ENCODE data around the gene FBRSL1. TPM values are rescaled to one million over a fixed set of nuclear protein-coding genes. Genes with fewer than 3 reads are reported as not detected.

The FBRSL1 gene
- total RNA-seq, 1 donor from 2014 or later, result 60.4 TPM

DNA sequence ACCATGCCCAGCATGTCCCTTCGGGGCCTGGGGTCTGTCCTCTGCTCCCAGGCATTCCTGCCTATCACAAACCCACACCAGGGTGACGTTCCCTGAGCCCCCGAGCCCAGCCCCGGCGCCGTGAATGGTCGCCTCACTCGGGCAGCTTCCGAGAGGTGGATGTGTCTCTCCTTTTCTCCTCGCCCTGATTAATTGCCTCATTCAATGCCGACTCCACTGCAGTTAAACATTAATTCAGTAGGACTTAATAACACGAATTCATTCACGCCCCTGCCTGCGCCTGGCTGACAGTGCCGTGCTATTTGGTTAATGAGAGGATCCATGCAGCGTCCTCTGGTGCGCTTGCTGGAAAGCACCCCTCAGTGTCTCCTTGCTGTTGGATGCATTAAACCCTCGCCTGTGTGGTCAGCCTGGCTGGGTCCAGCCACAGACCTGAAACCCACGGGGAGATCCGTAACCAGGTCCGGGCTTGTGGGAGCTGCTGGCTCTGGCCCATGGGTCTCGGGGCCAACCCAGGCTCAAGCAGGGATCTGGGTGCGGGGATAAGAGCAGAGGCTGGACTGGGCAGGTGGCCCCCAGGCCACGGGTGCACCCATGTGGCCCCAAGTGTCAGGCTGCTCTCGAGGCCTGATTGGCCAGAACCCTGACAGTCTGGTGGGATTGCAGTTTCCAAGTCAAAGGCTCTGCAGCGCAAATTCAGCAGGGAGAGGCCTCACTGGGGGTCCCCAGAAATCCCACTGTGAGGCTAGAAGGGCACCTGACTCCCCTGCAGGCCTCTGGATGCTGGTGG lies 55.4 kb downstream of the FBRSL1 start:
- no peak for DNase-seq (ENCODE audit: low spot score)
- intact Hi-C loops (cut with DNase I), result no loop called here

DNA sequence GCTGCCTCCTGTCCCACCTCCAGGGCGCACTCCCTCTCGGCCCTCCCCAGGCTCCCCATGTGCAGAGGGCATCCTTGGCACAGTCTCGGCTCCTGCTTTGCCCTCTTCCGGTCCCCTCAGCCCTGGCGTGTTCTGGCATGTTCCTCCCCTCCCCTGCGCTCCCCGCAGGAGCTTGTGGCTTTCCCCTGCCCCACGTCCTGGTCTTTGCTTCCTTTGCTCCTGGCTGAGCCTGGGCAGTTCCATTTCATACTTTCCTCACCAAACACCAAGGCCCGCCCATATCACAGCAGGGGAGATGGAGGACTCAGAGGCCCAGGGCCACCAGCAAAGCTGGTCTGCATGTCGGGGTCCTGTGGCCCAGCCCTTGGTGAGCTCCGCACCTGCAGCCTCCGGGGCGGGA lies 56.0 kb downstream of the FBRSL1 start:
- DNase-seq (ENCODE audit: low spot score), result no peak
- intact Hi-C loops (cut with DNase I), result no loop called here

DNA sequence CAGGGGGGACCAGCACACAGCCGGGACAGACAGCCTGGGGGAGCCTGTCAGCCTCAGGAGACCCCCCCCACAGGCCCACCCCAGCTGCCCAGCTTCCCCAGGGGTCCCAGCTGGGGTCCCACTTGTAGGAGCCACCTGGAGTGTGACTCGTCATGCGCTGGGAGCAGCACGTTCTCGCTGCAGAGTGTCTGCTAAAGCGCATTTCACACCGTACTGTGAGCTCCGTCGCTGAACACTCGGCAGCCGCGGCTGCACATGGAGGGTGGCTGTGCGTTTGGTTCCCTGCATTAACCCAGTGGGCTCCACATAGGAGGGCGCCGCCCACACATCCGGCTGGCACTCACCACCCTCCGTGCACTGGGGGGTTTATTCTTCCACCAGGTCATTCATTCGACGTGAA lies 56.7 kb downstream of the FBRSL1 start:
- no peak for DNase-seq (ENCODE audit: low spot score)
- intact Hi-C loops (cut with DNase I), result no loop called here

DNA sequence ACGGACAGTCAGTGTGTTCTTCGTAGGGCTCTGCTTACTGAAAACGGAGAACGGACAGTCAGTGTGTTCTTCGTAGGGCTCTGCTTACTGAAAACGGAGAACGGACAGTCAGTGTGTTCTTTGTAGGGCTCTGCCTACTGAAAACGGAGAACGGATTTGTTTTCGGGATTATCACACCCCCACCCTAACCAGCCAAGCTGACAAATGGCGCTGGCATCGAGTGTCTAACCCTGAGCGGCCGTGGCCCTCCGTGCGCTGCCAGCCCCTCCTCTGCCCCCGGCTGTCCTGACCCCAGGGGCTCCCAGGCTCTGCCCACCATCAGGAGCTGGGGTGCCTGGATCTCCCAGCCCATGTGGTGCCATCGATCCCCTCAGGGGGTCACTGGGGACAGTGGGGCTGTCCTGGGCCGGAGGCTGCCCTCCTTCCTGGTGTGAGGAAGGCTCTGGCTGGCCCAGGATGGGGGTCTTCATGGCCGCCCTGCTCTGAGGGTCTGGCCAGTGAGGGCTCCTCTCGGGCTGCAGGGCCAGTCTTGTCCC lies 57.3 kb downstream of the FBRSL1 start:
- intact Hi-C loops (cut with DNase I), result no loop called here

DNA sequence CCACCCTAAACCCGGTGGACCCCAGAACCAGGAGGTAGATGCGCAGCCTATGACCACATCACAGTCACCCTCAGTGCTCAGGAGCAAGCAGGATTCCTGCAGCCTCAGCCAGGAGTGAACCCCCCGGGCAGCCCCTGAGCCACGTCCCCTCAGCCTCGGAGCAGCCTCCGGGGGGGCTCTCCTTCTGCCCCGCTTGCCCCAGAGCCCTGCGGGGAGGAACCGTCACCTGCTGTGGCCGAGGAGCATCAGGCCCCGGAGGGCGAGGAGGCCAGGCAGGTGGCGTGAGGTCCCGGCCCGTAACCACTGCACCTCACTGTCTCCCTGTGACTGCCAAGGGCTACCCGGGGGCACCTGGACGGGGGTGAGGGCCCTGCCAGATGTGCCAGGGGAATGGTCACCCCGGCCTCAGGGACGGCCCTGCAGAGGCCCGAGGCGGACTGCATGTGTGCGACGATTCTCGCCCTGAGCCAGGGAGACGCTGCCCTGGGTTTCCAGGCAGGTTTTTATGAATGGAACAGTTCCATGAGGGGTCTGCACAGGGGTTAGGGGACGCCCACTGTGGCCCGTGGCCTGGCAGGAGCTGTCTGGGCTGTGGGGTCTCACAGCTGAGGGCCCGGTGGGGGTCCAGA lies 58.6 kb downstream of the FBRSL1 start:
- no peak for DNase-seq (ENCODE audit: low spot score)
- intact Hi-C loops (cut with DNase I), result no loop called here

More for the DNA sequence above, 57.3 kb downstream of the FBRSL1 start:
- DNase-seq (ENCODE audit: low spot score), result no peak

DNA sequence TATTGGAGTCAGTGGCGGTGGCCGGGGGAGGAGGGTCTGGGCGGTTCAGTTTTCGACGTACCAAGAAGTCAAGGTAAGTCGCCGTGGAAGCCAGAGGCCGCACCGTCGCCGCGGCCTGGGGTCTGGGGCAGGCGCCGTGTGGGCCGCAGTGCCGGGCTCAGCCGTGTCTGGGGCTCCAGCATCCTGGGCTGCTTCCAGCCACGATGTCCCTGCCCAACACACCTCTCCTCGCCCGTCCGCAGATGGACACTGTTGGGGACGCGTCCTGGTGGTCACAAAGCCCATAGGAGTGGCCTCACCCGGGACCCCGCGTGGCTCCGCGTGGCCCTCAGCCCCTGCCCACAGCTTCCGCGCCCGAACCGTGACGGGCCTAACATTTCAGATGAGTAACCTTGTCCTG lies 59.1 kb downstream of the FBRSL1 start:
- DNase-seq (ENCODE audit: low spot score), result no peak
- intact Hi-C loops (cut with DNase I), result no loop called here

DNA sequence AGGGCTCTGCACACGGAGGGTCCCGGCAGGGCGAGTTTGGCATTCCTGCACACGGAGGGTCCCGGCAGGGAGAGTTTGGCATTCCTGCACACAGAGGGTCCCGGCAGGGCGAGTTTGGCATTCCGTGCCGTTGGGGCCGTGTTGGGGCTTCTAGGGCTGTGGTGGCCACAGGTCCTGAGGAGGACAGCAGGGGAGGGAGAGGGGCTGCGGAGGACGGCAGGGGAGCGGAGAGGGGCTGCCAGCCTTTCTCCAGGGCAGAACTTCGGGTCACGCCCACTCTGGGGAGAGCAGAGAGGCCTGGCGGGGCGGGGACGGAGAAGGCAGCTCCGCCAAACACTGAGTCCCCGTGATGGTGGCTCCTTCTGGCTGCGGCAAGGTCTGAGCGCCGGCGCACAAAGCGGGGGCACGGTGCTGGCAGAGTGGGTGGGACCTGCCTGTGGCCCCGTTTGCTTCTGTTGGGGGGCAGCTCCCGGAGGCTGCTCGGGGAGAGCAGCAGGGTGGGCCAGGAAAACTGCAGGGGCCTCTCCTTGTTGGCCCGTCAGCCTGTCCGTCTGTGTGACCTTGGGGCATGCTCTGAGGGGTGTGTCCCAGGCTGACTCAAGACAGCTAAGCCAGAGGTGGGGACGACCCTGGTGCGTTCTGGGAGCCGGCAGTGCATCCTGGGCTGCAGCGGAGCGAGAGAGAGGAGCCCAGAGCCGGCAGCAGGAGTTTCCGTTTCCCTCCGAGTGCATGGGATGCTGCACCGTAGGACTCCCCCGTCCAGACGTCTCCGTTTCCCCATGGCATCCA lies 60.3 kb downstream of the FBRSL1 start:
- intact Hi-C loops (cut with DNase I), result no loop called here
- DNase-seq (ENCODE audit: low spot score), result no peak

DNA sequence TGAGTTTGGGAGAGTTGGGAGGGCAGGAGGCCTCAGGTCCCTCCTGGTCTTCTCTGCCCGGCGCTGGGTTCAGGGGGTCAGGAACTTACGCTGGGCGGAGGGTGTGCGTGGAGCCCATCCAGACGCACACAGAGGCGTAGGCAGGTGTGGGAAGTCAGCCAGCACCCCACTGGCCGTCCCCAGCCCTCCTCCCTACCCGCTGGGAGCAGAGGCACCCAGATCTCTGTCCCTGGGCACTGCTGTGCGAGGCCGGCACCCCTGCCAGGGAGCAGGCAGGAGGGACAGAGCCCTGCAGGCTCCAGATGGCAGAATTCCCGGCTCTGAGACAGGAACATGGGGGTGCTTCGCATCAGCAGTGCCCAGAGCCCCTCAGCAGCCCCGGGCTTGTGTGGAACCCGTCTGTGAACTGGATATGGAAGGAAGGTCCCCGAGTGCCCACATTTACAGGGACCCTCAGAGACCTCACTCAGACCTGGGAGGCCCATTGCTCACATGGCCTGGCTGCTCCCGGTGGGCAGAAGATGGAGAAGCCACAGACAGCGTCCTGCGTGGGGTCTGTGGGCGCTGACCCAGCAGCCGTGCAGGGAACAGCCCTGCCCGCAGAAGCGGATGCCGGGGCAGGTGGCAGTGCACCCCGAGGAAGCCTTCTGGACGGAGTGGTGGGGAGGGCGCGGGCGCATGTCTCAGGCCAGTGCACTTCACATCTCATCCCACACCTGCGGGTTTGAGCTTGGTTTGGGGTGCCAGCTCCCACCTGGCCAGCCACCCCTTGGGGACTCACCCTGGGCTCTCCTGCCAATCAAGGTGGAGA lies 61.1 kb downstream of the FBRSL1 start:
- intact Hi-C loops (cut with DNase I), result no loop called here
- no peak for DNase-seq (ENCODE audit: low spot score)

DNA sequence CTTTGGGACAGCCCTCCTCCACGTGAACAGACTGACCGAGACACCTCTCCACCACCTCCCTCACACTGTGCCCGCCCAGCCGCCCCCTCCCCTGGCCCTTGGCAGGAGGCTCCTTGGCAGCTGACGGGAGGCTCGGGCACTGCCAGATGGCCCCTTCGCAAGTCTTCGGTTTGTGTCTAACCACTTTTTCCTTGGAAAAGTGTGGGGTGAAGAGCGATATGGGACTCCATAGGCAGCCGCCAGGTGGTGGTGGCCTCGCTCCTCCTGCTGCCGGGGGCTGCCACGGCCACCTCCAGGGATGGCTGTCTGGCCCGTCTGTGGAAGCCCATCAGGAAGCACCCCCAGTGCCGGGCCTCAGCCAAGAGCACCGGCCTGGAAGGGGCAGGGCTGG lies 61.7 kb downstream of the FBRSL1 start:
- DNase-seq (ENCODE audit: low spot score), result no peak
- intact Hi-C loops (cut with DNase I), result no loop called here

DNA sequence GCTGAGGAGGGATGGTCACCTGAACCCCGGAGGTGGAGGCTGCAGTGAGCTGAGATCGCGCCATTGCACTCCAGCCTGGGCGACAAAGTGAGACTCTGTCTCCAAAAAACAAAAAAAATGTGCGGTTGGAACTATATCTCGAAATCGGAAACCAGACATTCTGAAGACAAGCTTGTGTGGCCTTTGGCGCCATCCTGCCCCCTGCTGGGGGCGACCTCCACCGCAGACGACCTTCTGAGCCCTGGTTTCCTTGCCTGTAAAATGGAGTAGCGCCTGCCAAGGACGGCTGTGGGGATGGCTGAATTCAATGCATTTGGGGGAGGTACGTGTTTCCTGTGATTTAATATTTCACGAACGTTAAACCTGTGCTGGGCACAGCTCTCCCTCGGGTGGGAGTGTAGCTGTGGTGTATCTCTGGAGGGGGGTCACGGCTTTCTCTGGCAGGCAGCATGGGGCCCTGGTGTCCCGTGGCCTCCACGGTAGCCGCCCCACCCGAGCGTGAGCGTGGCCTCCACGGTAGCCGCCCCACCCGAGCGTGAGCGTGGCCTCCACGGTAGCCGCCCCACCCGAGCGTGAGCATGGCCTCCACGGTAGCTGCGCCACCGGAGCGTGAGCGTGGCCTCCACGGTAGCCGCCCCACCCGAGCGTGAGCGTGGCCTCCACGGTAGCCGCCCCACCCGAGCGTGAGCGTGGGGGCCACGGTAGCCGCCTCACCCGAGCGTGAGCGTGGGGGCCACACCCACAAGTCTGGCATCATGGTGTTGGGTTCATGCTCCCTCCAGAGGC lies 65.1 kb downstream of the FBRSL1 start:
- intact Hi-C loops (cut with DNase I), result no loop called here
- no peak for DNase-seq (ENCODE audit: low spot score)

DNA sequence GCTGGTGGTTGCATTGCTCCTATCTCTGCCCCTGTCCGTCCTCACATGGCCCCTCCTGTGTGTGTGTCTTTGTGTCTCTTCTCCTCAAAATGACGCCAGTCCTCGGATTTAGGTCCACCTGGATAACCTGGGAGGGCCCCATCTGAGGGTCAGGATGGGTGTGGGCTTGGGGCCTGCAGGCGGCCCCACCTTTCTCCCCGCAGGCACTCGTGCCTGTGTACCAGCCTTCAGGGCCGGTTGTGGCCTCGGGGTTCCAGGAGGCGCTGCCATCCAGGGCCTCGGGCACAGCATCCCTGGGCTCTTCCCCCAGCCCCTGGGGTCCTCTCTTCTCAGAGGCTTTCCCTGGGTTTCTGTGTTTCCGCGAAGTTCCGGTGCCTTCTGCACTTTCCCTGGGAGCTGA lies 65.7 kb downstream of the FBRSL1 start:
- intact Hi-C loops (cut with DNase I), result no loop called here

DNA sequence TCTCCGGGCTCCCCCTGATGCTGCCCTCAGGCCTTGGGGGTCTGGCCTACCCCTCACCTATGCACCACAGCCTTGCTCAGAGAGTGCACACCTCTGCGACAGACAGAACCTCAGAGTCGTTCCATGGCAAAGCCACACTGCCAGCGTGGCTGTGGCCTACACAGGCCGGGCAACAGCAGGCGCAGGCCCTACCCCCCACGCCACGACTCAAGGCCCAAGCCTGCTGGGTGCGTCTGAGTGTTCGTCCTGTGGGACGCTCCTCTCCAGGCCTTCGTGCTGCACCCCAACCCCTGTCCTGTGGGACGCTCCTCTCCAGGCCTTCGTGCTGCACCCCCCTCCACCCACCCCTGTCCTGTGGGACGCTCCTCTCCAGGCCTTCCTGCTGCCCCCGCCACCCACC lies 66.3 kb downstream of the FBRSL1 start:
- intact Hi-C loops (cut with DNase I), result no loop called here
- no peak for DNase-seq (ENCODE audit: low spot score)

More for the DNA sequence above, 65.7 kb downstream of the FBRSL1 start:
- DNase-seq (ENCODE audit: low spot score), result no peak

DNA sequence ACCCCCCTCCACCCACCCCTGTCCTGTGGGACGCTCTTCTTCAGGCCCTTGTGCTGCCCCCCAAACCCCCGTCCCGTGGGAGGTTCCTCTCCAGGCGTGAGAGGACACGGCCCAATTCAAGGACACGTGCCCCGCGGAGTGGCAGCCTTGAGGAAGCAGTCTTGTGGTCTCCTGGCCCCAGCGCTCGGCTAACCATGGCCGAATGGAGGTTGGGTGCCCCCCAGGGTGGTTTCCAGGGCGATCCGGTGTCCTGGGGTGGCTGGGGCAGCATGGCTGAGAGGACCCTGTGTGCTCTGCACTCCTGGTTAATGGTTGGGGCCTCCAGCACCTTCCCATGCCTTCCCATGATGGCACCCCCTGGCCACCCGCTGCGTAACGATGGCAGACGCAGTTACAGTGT lies 66.8 kb downstream of the FBRSL1 start:
- DNase-seq (ENCODE audit: low spot score), result no peak
- intact Hi-C loops (cut with DNase I), result no loop called here

DNA sequence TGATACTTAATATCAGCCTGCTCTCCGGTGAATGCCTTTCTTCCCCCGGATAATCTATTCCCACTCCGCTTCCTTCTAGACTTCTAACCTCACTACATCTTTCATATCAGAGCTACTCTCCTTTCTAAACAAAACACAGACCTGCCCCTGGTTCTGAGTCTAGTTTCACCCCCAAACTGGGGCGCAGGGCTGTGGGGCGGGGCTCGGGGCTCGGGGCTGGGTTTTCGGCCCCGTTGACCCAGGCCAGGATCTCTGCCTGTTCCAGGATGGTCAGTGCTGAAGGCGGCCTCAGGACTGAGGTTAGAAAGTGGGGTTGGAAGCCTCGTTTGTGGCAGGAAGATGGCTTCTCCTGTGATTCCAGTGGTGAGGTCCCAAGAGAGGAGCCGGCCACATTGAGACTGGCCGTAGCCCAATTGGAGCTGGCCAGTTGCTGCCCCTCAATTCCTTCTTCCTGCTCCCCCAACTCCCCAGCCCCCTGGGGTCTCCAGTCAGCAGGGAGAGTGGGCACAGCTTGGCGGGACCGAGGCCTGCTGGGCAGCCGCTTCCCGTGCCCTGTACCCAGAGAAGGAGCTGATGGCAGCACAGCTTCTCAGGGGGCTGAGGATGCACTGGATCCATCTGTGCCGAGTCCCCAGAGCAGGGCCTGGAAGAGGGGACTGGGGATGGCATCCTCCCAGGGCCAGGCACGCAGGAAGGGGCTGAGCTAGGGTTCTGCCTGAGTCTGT lies 67.5 kb downstream of the FBRSL1 start:
- intact Hi-C loops (cut with DNase I), result no loop called here
- DNase-seq (ENCODE audit: low spot score), result no peak

DNA sequence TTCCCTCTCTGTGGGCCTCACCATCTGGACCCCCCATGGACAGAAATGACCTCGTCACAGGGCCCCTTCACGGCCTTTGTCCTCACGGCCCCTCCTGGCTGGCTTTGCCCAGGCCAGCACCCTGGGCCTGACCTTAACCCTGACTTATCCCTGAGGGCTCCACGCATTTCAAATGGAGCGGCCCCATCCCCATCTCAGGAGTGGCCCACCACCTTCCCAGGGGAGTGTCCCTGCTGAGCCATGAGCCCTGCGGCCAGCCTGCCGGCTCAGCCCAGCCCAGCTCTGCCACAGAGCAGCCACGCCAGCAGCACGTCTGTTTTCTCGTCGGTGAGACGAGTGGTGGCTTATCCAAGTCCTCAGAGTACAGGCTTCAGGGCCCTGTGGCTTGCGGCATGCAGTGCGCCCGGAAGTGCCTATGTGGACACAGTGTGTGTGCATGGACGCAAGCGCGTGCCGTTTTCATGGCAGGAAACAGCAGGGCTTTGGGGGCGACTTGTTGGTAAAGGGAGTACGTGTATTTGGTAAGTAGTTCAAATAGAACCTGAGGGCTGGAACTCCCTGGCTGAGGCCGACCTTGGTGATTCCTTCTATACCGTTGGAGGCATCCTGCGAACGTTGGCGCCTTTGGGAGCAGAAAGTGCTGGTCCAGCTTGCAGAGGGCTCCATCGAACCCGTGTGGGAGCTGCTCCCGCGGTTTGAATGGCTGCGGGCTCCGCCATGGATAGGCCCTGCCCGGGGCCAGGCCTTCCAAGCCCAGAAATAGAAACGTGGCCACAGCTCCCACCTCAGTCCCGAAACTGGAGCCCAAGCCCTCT lies 68.3 kb downstream of the FBRSL1 start:
- intact Hi-C loops (cut with DNase I), result no loop called here
- DNase-seq (ENCODE audit: low spot score), result no peak

DNA sequence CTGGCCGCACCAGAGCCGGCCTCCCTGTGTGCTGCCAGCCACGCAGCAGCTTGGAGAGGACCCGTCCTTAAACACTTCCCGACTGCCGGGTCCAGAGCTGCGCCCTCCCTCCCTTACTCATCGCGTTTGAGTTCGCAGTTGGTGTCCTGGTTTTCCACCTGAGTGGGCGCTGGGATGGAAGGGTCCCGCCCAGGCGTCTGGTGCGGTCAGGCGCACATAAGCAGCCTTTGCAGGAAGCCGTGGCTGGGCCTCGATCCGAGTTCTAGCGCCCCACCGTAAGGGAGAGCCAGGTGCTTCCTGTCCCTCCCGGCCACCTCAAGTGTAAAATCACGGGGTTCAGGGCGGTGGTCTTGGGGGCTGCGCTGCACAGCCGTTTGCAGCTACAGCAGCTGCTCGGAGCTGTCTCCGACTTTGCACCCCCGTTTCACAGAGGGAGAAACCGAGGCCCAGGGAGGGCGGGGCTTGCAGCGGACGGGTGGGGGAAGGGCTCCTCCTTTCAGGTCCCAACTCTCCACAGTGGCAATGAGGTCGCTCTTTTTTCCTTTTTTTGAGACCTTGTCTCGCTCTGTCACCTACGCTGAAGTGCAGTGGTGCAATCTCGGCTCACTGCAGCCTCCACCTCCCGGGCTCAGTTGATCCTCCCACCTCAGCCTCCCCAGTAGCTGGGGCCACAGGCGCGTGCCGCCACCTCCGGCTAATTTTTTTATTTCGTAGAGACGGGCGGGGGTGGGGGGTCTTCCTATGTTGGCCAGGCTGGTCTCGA lies 69.1 kb downstream of the FBRSL1 start:
- intact Hi-C loops (cut with DNase I), result no loop called here
- no peak for DNase-seq (ENCODE audit: low spot score)

Data from cardiac septum (tissue), 1 donor.